GM12878 (cell line): ENCODE measurements around the gene RFC1.

Experiments
- CTCF ChIP-seq, 3 experiments: IDR thresholded peaks in 2 of 3; conservative IDR thresholded peaks in 1 of 3; 2 replicates each; pipeline ENCODE4 v1.5.1; 2011; ENCODE audit warnings: low read depth in 3 of 3, low read length in 3 of 3, mild to moderate bottlenecking in 3 of 3, control low read depth in 2 of 3, moderate library complexity in 2 of 3, inconsistent platforms in 1 of 3, mixed read lengths in 1 of 3; ENCODE audit not compliant: control insufficient read depth in 2 of 3, insufficient read depth in 1 of 3; ENCODE audit errors: extremely low read depth in 1 of 3
- EP300 ChIP-seq, 2 experiments: fragments of 150-350 bp in 1 of 2; IDR thresholded peaks; 2 replicates each; pipeline ENCODE4 v1.6.1; 2011 to 2012; ENCODE audit warnings: low read depth in 2 of 2, low read length in 2 of 2, borderline replicate concordance in 1 of 2, improper control_type of control experiment in 1 of 2, inconsistent platforms in 1 of 2; ENCODE audit not compliant: control insufficient read depth in 1 of 2
- JUNB ChIP-seq: IDR thresholded peaks from 2 replicates; pipeline ENCODE4 v1.6.1; 2016; ENCODE audit warnings: antibody characterized with exemption, mild to moderate bottlenecking
- RCOR1 ChIP-seq: conservative IDR thresholded peaks from 2 replicates; pipeline ENCODE4 v1.6.1; 2012; ENCODE audit warnings: low read depth, low read length, improper control_type of control experiment

- TF ChIP-seq CTCF (IDR thresholded peaks at IDR 0.05 in 2 of 3, conservative IDR thresholded peaks at IDR 0.05 in 1 of 3; ENCODE audit: control insufficient read depth in 2 of 3, extremely low read depth in 1 of 3, insufficient read depth in 1 of 3, low read depth in 3 of 3, low read length in 3 of 3) (no peak), RCOR1 (no peak), JUNB (no peak), EP300 (IDR thresholded peaks at IDR 0.05; ENCODE audit: borderline replicate concordance in 1 of 2, control insufficient read depth in 1 of 2, low read depth in 2 of 2, low read length in 2 of 2) (no peak)
Observed at GRCh38 chr4:39383690-39384089, 17.5 kb upstream of the RFC1 start.
